BJ (cell line): ENCODE data around the gene GPR75. TPM values are rescaled to one million over a fixed set of nuclear protein-coding genes. Genes with fewer than 3 reads are reported as not detected.

Source experiments
- CTCF ChIA-PET: fragments of 350-600 bp; formaldehyde crosslinking; extraction: SDS; loops from one replicate; lab custom pipeline; 2021; ENCODE audit warnings: antibody characterized with exemption, inconsistent platforms; lab: Yijun Ruan, JAX
- POLR2A ChIA-PET: fragments of 300-600 bp; sonication (Branson Sonifier 250); formaldehyde crosslinking; extraction: SDS; loops from one replicate; lab custom pipeline; 2021; ENCODE audit warnings: antibody characterized with exemption; lab: Charles Lee
- DNase-seq: peaks from one replicate; pipeline ENCODE4 v3.0.0-alpha.2; 2011; ENCODE audit warnings: low read depth
- H3K27me3 ChIP-seq: 2 replicates; pipeline ENCODE4 v1.6.0; 2011; ENCODE audit warnings: low read length; ENCODE audit not compliant: control insufficient read depth, insufficient read depth
- H3K36me3 ChIP-seq: 2 replicates; pipeline ENCODE4 v1.5.1; 2011; ENCODE audit warnings: low read length; ENCODE audit not compliant: control insufficient read depth, insufficient read depth
- H3K4me3 ChIP-seq: 2 replicates; pipeline ENCODE4 v1.5.1; 2011; ENCODE audit warnings: low read depth, mild to moderate bottlenecking, control low read depth, low read length
- CTCF ChIP-seq: IDR thresholded peaks from 2 replicates; pipeline ENCODE4 v1.5.1; 2011; ENCODE audit warnings: low read depth, mild to moderate bottlenecking, control low read depth, inconsistent platforms, low read length, moderate library complexity; ENCODE audit not compliant: insufficient read depth
- polyA plus RNA-seq: library from polyadenylated mRNA; depleted of rRNA; stranded (reverse); fragments of >200 nt; gene quantifications from 2 replicates; pipeline ENCODE4 v1.2.3, GENCODE V29; 2011

GPR75 gene
- polyA plus RNA-seq, 1 experiment: 1.5 TPM

DNA sequence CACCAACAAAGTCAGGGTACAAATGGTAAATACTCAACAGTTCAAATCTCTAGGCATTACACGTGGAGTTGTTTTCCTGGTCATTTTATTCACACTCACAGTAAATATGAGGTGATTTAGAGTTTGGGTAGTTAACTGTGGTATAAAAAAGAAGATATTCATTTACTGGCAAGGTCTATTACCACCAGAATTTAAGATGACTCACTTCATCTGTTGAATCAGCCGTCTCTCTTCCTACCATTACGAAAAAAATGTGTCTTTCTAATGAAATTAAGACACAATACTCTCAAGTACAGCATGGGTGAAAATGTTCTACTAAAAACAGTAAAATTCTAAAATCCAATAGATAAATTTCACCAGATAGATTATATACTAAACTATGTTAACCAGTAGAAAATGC, 21.0 kb upstream of the GPR75 start:
- peak; percentile 60 for DNase-seq
- POLR2A ChIA-PET: no interaction called here
- Histone ChIP-seq H3K36me3 (no peaks in the 10 kb centered on the region; the same call in 1 of the 2 replicates), H3K27me3 (no peaks in the 10 kb centered on the region), H3K4me3 (no peak overlapping the region)
- CTCF ChIA-PET: interaction anchor here (0.6 kb wide), 2 partner anchors 76 to 404 kb away, joined by 3 read pairs; no protein-coding TSS in a partner anchor
- TF ChIP-seq CTCF: no peak

- TF ChIP-seq CTCF: no peak
- peaks cover 1% of the 10 kb centered on the region; the same call in 1 of the 2 replicates for H3K36me3 ChIP-seq
- ChIA-PET POLR2A (interaction anchor here (0.6 kb wide), 1 partner anchor 1074 kb away, joined by 8 read pairs; no protein-coding TSS in a partner anchor), CTCF (interaction anchor here (1.6 kb wide), 1 partner anchor 35 kb away, joined by 5 read pairs; no protein-coding TSS in a partner anchor)
- H3K4me3 ChIP-seq: no peak overlapping the region
- no peak for DNase-seq
- H3K27me3 ChIP-seq: no peaks in the 10 kb centered on the region
Measured at GRCh38 chr2:53877556-53877955, 17.8 kb upstream of the GPR75 start.

DNA sequence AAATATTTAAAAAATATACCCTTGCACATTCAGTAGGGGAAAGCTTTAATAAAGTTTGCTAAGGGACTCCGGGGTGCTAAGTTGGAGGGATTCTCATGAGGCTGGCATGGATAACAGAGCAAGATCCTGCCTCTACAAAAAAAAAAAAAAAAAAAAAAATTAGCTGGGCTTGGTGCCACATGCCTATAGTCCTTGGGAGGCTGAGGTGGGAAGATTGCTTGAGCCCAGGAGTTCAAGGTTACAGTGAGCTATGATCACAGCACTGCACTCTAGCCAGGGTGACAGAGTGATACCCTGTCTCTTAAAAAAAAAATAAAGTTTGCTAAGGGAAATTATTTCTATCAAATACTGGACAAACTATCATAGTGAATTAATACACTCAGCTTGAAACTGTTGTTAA, 17.3 kb upstream of the GPR75 start:
- TF ChIP-seq CTCF: no peak
- no peak for DNase-seq
- ChIA-PET POLR2A (interaction anchor here (0.6 kb wide), 1 partner anchor 1075 kb away, joined by 8 read pairs; no protein-coding TSS in a partner anchor), CTCF (interaction anchor here (1.6 kb wide), 1 partner anchor 35 kb away, joined by 5 read pairs; no protein-coding TSS in a partner anchor)
- no peak overlapping the region for H3K4me3 ChIP-seq
- peaks cover 1% of the 10 kb centered on the region; the same call in 1 of the 2 replicates for H3K36me3 ChIP-seq
- no peaks in the 10 kb centered on the region for H3K27me3 ChIP-seq

DNA sequence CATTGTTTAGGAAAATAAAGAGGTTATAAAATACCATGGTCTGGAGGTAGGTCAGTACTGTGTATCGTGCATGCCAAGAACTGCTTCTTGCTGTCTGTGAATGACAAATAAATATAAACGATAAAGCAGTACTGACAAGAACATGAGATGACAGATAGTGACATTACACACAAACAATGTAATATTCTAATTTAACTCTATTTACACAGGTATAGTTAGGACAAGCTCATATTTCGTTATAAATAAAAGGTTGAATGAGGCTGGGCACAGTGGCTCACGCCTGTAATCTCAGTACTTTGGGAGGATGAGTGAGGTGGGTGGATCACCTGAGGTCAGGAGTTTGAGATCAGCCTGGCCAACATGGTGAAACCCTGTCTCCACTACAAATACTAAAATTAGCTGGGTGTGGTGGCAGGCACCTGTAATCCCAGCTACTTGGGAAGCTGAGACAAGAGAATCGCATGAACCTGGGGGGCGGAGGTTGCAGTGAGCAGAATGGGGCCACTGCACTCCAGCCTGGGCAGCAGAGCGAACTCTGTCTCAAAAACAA, 14.7 kb upstream of the GPR75 start:
- CTCF ChIA-PET: interaction anchor here (1.2 kb wide), 1 partner anchor 1213 kb away, joined by 3 read pairs; no protein-coding TSS in a partner anchor

More for the DNA sequence above, 14.7 kb upstream of the GPR75 start:
- TF ChIP-seq CTCF: no peak
- no peak for DNase-seq
- H3K36me3 ChIP-seq: peaks cover 1% of the 10 kb centered on the region; the same call in 1 of the 2 replicates
- H3K27me3 ChIP-seq: no peaks in the 10 kb centered on the region
- no peak overlapping the region for H3K4me3 ChIP-seq
- POLR2A ChIA-PET: no interaction called here
